ENCODE measurements around the gene NR2F2.

The NR2F2 gene

GRCh38 chr15:96327155-96327741 lies 3.3 kb upstream of the NR2F2 start:
- peak overlapping the region; percentile 47 for H3K9ac ChIP-seq (ENCODE audit: low read length)
- H3K4me3 ChIP-seq (ENCODE audit: low read depth in 1 of 2, low read length in 2 of 2): peak overlapping the region; percentile 57 to 90
- H3K36me3 ChIP-seq (ENCODE audit: insufficient read depth, low read length): no peaks in the 10 kb centered on the region
- no peaks in the 10 kb centered on the region for H3K9me3 ChIP-seq (ENCODE audit: low read length)
- H3K27ac ChIP-seq (ENCODE audit: low read depth, low read length): peak overlapping the region; percentile 93
- H3K4me1 ChIP-seq (ENCODE audit: insufficient read depth, low read length): peaks cover 37% of the 10 kb centered on the region
- H3K27me3 ChIP-seq (ENCODE audit: control insufficient read depth in 1 of 2, insufficient read depth in 2 of 2, low read length in 2 of 2): no peaks in the 10 kb centered on the region

GRCh38 chr15:96328181-96328876 lies 2.2 kb upstream of the NR2F2 start:
- no peaks in the 10 kb centered on the region for H3K9me3 ChIP-seq (ENCODE audit: low read length)
- H3K9ac ChIP-seq (ENCODE audit: low read length): peak overlapping the region; percentile 47
- H3K27me3 ChIP-seq (ENCODE audit: control insufficient read depth in 1 of 2, insufficient read depth in 2 of 2, low read length in 2 of 2): no peaks in the 10 kb centered on the region
- peak overlapping the region in 1 of 2 donors; percentile 90 for H3K4me3 ChIP-seq (ENCODE audit: low read depth in 1 of 2, low read length in 2 of 2)
- H3K4me1 ChIP-seq (ENCODE audit: insufficient read depth, low read length): peaks cover 30% of the 10 kb centered on the region
- H3K36me3 ChIP-seq (ENCODE audit: insufficient read depth, low read length): no peaks in the 10 kb centered on the region
- H3K27ac ChIP-seq (ENCODE audit: low read depth, low read length): peak overlapping the region; percentile 40

- H3K27ac ChIP-seq (ENCODE audit: low read depth, low read length): peak overlapping the region; percentile 92
These were observed 1.7 kb upstream of the NR2F2 start for GRCh38 chr15:96328877-96329195.

GRCh38 chr15:96329403-96329981 lies 1.0 kb upstream of the NR2F2 start:
- peaks cover 19% of the 10 kb centered on the region for H3K4me1 ChIP-seq (ENCODE audit: insufficient read depth, low read length)

More at GRCh38 chr15:96328877-96329195, 1.7 kb upstream of the NR2F2 start:
- Histone ChIP-seq H3K9ac (ENCODE audit: low read length) (peak overlapping the region; percentile 47), H3K36me3 (ENCODE audit: insufficient read depth, low read length) (peaks cover under 1% of the 10 kb centered on the region), H3K9me3 (ENCODE audit: low read length) (no peaks in the 10 kb centered on the region), H3K4me3 (ENCODE audit: low read depth in 1 of 2, low read length in 2 of 2) (peak overlapping the region in 1 of 2 donors; percentile 90), H3K4me1 (ENCODE audit: insufficient read depth, low read length) (peaks cover 26% of the 10 kb centered on the region), H3K27me3 (ENCODE audit: control insufficient read depth in 1 of 2, insufficient read depth in 2 of 2, low read length in 2 of 2) (no peaks in the 10 kb centered on the region)

GRCh38 chr15:96330064-96330449 lies 443 bp upstream of the NR2F2 start:
- Histone ChIP-seq H3K27me3 (ENCODE audit: control insufficient read depth in 1 of 2, insufficient read depth in 2 of 2, low read length in 2 of 2) (no peaks in the 10 kb centered on the region), H3K36me3 (ENCODE audit: insufficient read depth, low read length) (peaks cover 10% of the 10 kb centered on the region), H3K9ac (ENCODE audit: low read length) (peak overlapping the region; percentile 47), H3K27ac (ENCODE audit: low read depth, low read length) (peak overlapping the region; percentile 92), H3K4me3 (ENCODE audit: low read depth in 1 of 2, low read length in 2 of 2) (peak overlapping the region; percentile 66 to 90), H3K9me3 (ENCODE audit: low read length) (no peaks in the 10 kb centered on the region), H3K4me1 (ENCODE audit: insufficient read depth, low read length) (peaks cover 13% of the 10 kb centered on the region)

More at GRCh38 chr15:96329403-96329981, 1.0 kb upstream of the NR2F2 start:
- H3K9ac ChIP-seq (ENCODE audit: low read length): peak overlapping the region; percentile 47
- H3K4me3 ChIP-seq (ENCODE audit: low read depth in 1 of 2, low read length in 2 of 2): peak overlapping the region; percentile 66 to 90
- H3K27me3 ChIP-seq (ENCODE audit: control insufficient read depth in 1 of 2, insufficient read depth in 2 of 2, low read length in 2 of 2): no peaks in the 10 kb centered on the region
- peaks cover 7% of the 10 kb centered on the region for H3K36me3 ChIP-seq (ENCODE audit: insufficient read depth, low read length)
- peak overlapping the region; percentile 92 for H3K27ac ChIP-seq (ENCODE audit: low read depth, low read length)
- H3K9me3 ChIP-seq (ENCODE audit: low read length): no peaks in the 10 kb centered on the region

- peaks cover 11% of the 10 kb centered on the region for H3K4me1 ChIP-seq (ENCODE audit: insufficient read depth, low read length)
- peaks cover 23% of the 10 kb centered on the region for H3K36me3 ChIP-seq (ENCODE audit: insufficient read depth, low read length)
- peak overlapping the region; percentile 83 to 89 for H3K4me3 ChIP-seq (ENCODE audit: low read depth in 1 of 2, low read length in 2 of 2)
- H3K9me3 ChIP-seq (ENCODE audit: low read length): no peaks in the 10 kb centered on the region
- peak overlapping the region; percentile 82 for H3K27ac ChIP-seq (ENCODE audit: low read depth, low read length)
- no peaks in the 10 kb centered on the region for H3K27me3 ChIP-seq (ENCODE audit: control insufficient read depth in 1 of 2, insufficient read depth in 2 of 2, low read length in 2 of 2)
- H3K9ac ChIP-seq (ENCODE audit: low read length): peak overlapping the region; percentile 77
These were observed 844 bp downstream of the NR2F2 start for GRCh38 chr15:96331144-96331944.

- peak overlapping the region; percentile 92 for H3K9ac ChIP-seq (ENCODE audit: low read length)
- H3K27ac ChIP-seq (ENCODE audit: low read depth, low read length): peak overlapping the region; percentile 90
- H3K4me1 ChIP-seq (ENCODE audit: insufficient read depth, low read length): peaks cover 11% of the 10 kb centered on the region
- no peaks in the 10 kb centered on the region for H3K9me3 ChIP-seq (ENCODE audit: low read length)
- no peaks in the 10 kb centered on the region for H3K27me3 ChIP-seq (ENCODE audit: control insufficient read depth in 1 of 2, insufficient read depth in 2 of 2, low read length in 2 of 2)
- peaks cover 31% of the 10 kb centered on the region for H3K36me3 ChIP-seq (ENCODE audit: insufficient read depth, low read length)
- peak overlapping the region; percentile 83 to 89 for H3K4me3 ChIP-seq (ENCODE audit: low read depth in 1 of 2, low read length in 2 of 2)
These were observed 1.6 kb downstream of the NR2F2 start for GRCh38 chr15:96331945-96332636.

- Histone ChIP-seq H3K4me3 (ENCODE audit: low read depth in 1 of 2, low read length in 2 of 2) (peak overlapping the region; percentile 83 to 89), H3K4me1 (ENCODE audit: insufficient read depth, low read length) (peaks cover 11% of the 10 kb centered on the region), H3K9ac (ENCODE audit: low read length) (peak overlapping the region; percentile 92), H3K27me3 (ENCODE audit: control insufficient read depth in 1 of 2, insufficient read depth in 2 of 2, low read length in 2 of 2) (no peaks in the 10 kb centered on the region), H3K9me3 (ENCODE audit: low read length) (no peaks in the 10 kb centered on the region), H3K36me3 (ENCODE audit: insufficient read depth, low read length) (peaks cover 34% of the 10 kb centered on the region), H3K27ac (ENCODE audit: low read depth, low read length) (peak overlapping the region; percentile 90)
These were observed 2.2 kb downstream of the NR2F2 start for GRCh38 chr15:96332637-96333121.

GRCh38 chr15:96333131-96334016 lies 2.9 kb downstream of the NR2F2 start:
- Histone ChIP-seq H3K4me3 (ENCODE audit: low read depth in 1 of 2, low read length in 2 of 2) (peak overlapping the region; percentile 83 to 89), H3K27ac (ENCODE audit: low read depth, low read length) (peak overlapping the region; percentile 90), H3K9me3 (ENCODE audit: low read length) (no peaks in the 10 kb centered on the region), H3K27me3 (ENCODE audit: control insufficient read depth in 1 of 2, insufficient read depth in 2 of 2, low read length in 2 of 2) (no peaks in the 10 kb centered on the region), H3K9ac (ENCODE audit: low read length) (peak overlapping the region; percentile 92), H3K4me1 (ENCODE audit: insufficient read depth, low read length) (peaks cover 11% of the 10 kb centered on the region), H3K36me3 (ENCODE audit: insufficient read depth, low read length) (peaks cover 34% of the 10 kb centered on the region)

- H3K4me3 ChIP-seq (ENCODE audit: low read depth in 1 of 2, low read length in 2 of 2): peak overlapping the region; percentile 83 to 89
- H3K4me1 ChIP-seq (ENCODE audit: insufficient read depth, low read length): peaks cover 4% of the 10 kb centered on the region
- H3K9ac ChIP-seq (ENCODE audit: low read length): peak overlapping the region; percentile 92
- no peaks in the 10 kb centered on the region for H3K9me3 ChIP-seq (ENCODE audit: low read length)
- no peaks in the 10 kb centered on the region for H3K27me3 ChIP-seq (ENCODE audit: control insufficient read depth in 1 of 2, insufficient read depth in 2 of 2, low read length in 2 of 2)
- H3K27ac ChIP-seq (ENCODE audit: low read depth, low read length): peak overlapping the region; percentile 90
- peaks cover 34% of the 10 kb centered on the region for H3K36me3 ChIP-seq (ENCODE audit: insufficient read depth, low read length)
These were observed 3.7 kb downstream of the NR2F2 start for GRCh38 chr15:96334017-96334704.

All from muscle layer of colon (tissue), 2 donors.